Urinary bladder (tissue), 4 donors: ENCODE data around the gene NAV2. TPM values are rescaled to one million over a fixed set of nuclear protein-coding genes. Genes with fewer than 3 reads are reported as not detected.

Source experiments
- DNase-seq: peaks from one replicate; pipeline ENCODE4 v3.0.0-alpha.2; 2015; ENCODE audit errors: extremely low spot score
- H3K27ac ChIP-seq: one replicate; pipeline ENCODE4 v1.5.1; 2013; ENCODE audit warnings: low read depth, mild to moderate bottlenecking, moderate library complexity
- H3K36me3 ChIP-seq: one replicate; pipeline ENCODE4 v1.6.1; 2013; ENCODE audit warnings: mild to moderate bottlenecking, moderate library complexity; ENCODE audit not compliant: insufficient read depth
- H3K4me1 ChIP-seq: one replicate; pipeline ENCODE4 v1.6.1; 2013; ENCODE audit warnings: mild to moderate bottlenecking, moderate library complexity; ENCODE audit not compliant: insufficient read depth
- H3K4me3 ChIP-seq: one replicate; pipeline ENCODE4 v1.5.1; 2013; ENCODE audit warnings: low read depth, low read length
- WGBS: extraction: QIAGEN DNeasy Blood & Tissue Kit; methylation state at CpG from one replicate; pipeline ENCODE4 v1.1.7; 2013; 5-methylcytosine and 5-hydroxymethylcytosine counted together
- polyA plus RNA-seq: library from polyadenylated mRNA; stranded (reverse); fragments of 200-250 nt; gene quantifications from one replicate; pipeline ENCODE4 v1.2.3, GENCODE V29; 2013
- total RNA-seq: library from RNA; depleted of rRNA; stranded (reverse); fragments of >200 nt; gene quantifications from one replicate; pipeline ENCODE4 v1.2.3, GENCODE V29; 2014
- donor health status: healthy with polysubstance abuse.
- donor health status: healthy.

Gene NAV2
- total and polyA plus RNA-seq, 2 donors, result 7.8 to 10.6 TPM

- 40% methylated on average over 2 of the region's 2 CpGs for WGBS
- Histone ChIP-seq H3K4me3 (no peak overlapping the region), H3K4me1 (no peaks in the 10 kb centered on the region), H3K36me3 (no peaks in the 10 kb centered on the region), H3K27ac (no peak overlapping the region)
- peak; percentile 45 for DNase-seq
Observed at GRCh38 chr11:19792510-19792909, 79.9 kb downstream of the NAV2 start.

- Histone ChIP-seq H3K36me3 (no peaks in the 10 kb centered on the region), H3K27ac (no peak overlapping the region), H3K4me3 (no peak overlapping the region), H3K4me1 (no peaks in the 10 kb centered on the region)
- DNase-seq, result no peak
- WGBS, result 63% methylated on average over 3 of the region's 3 CpGs
Observed at GRCh38 chr11:19793326-19793725, 80.7 kb downstream of the NAV2 start.

- DNase-seq, result no peak
- H3K4me3 ChIP-seq, result no peak overlapping the region
- H3K27ac ChIP-seq, result no peak overlapping the region
- H3K4me1 ChIP-seq, result no peaks in the 10 kb centered on the region
- 96% methylated on average over 6 of the region's 6 CpGs for WGBS
- H3K36me3 ChIP-seq, result no peaks in the 10 kb centered on the region
Observed at GRCh38 chr11:19794161-19794560, 81.5 kb downstream of the NAV2 start.

GRCh38 chr11:19795082-19795481 lies 82.4 kb downstream of the NAV2 start:
- 97% methylated on average over 1 of the region's 1 CpG for WGBS
- Histone ChIP-seq H3K4me1 (no peaks in the 10 kb centered on the region), H3K27ac (no peak overlapping the region), H3K4me3 (no peak overlapping the region), H3K36me3 (no peaks in the 10 kb centered on the region)
- DNase-seq, result no peak

GRCh38 chr11:19800162-19800561 lies 87.5 kb downstream of the NAV2 start:
- no peak overlapping the region for H3K4me3 ChIP-seq
- H3K27ac ChIP-seq, result no peak overlapping the region
- 90% methylated on average over 2 of the region's 2 CpGs for WGBS
- no peaks in the 10 kb centered on the region for H3K36me3 ChIP-seq
- no peak for DNase-seq
- H3K4me1 ChIP-seq, result no peaks in the 10 kb centered on the region

- no peak for DNase-seq
- Histone ChIP-seq H3K4me3 (no peak overlapping the region), H3K4me1 (no peaks in the 10 kb centered on the region), H3K36me3 (no peaks in the 10 kb centered on the region), H3K27ac (no peak overlapping the region)
- 82% methylated on average over 4 of the region's 4 CpGs for WGBS
Observed at GRCh38 chr11:19800714-19801519, 88.3 kb downstream of the NAV2 start.

GRCh38 chr11:19802773-19803293 lies 90.2 kb downstream of the NAV2 start:
- Histone ChIP-seq H3K4me1 (no peaks in the 10 kb centered on the region), H3K4me3 (no peak overlapping the region), H3K27ac (no peak overlapping the region), H3K36me3 (no peaks in the 10 kb centered on the region)
- DNase-seq, result no peak
- WGBS, result 58% methylated on average over 4 of the region's 4 CpGs

GRCh38 chr11:19803506-19803998 lies 90.9 kb downstream of the NAV2 start:
- no peak overlapping the region for H3K27ac ChIP-seq
- H3K4me3 ChIP-seq, result no peak overlapping the region
- DNase-seq, result peak; percentile 57
- no peaks in the 10 kb centered on the region for H3K36me3 ChIP-seq
- WGBS, result 85% methylated on average over 3 of the region's 3 CpGs
- no peaks in the 10 kb centered on the region for H3K4me1 ChIP-seq

- Histone ChIP-seq H3K36me3 (no peaks in the 10 kb centered on the region), H3K27ac (no peak overlapping the region), H3K4me1 (no peaks in the 10 kb centered on the region), H3K4me3 (no peak overlapping the region)
- 35% methylated on average over 5 of the region's 5 CpGs for WGBS
- no peak for DNase-seq
Observed at GRCh38 chr11:19805376-19805775, 92.7 kb downstream of the NAV2 start.

GRCh38 chr11:19805827-19806226 lies 93.2 kb downstream of the NAV2 start:
- Histone ChIP-seq H3K4me1 (no peaks in the 10 kb centered on the region), H3K27ac (no peak overlapping the region), H3K4me3 (no peak overlapping the region), H3K36me3 (no peaks in the 10 kb centered on the region)
- DNase-seq, result no peak
- WGBS, result 51% methylated on average over 2 of the region's 2 CpGs

- WGBS, result 70% methylated on average over 2 of the region's 2 CpGs
- no peak overlapping the region for H3K27ac ChIP-seq
- H3K36me3 ChIP-seq, result no peaks in the 10 kb centered on the region
- no peak for DNase-seq
- no peaks in the 10 kb centered on the region for H3K4me1 ChIP-seq
- H3K4me3 ChIP-seq, result no peak overlapping the region
Observed at GRCh38 chr11:19806251-19806650, 93.6 kb downstream of the NAV2 start.

- Histone ChIP-seq H3K4me3 (no peak overlapping the region), H3K4me1 (no peaks in the 10 kb centered on the region), H3K36me3 (no peaks in the 10 kb centered on the region), H3K27ac (no peak overlapping the region)
- no peak for DNase-seq
- 95% methylated on average over 1 of the region's 1 CpG for WGBS
Observed at GRCh38 chr11:19808076-19808911, 95.7 kb downstream of the NAV2 start.

- Histone ChIP-seq H3K4me3 (no peak overlapping the region), H3K36me3 (no peaks in the 10 kb centered on the region), H3K4me1 (no peaks in the 10 kb centered on the region), H3K27ac (no peak overlapping the region)
- 88% methylated on average over 4 of the region's 4 CpGs for WGBS
- no peak for DNase-seq
Observed at GRCh38 chr11:19810852-19811251, 98.2 kb downstream of the NAV2 start.

GRCh38 chr11:19811380-19811779 lies 98.7 kb downstream of the NAV2 start:
- WGBS, result 81% methylated on average over 1 of the region's 1 CpG
- DNase-seq, result no peak
- Histone ChIP-seq H3K27ac (no peak overlapping the region), H3K4me1 (no peaks in the 10 kb centered on the region), H3K36me3 (no peaks in the 10 kb centered on the region), H3K4me3 (no peak overlapping the region)
